ENCODE measurements around the gene SNX32.

Gene SNX32

GRCh38 chr11:65833297-65834030 lies at the start of gene SNX32:
Gene SNX32 (plus strand): TSS chr11:65833963. CDS start chr11:65834066, 103 bp downstream.
- DNase-seq: peak; percentile 95

- no peak for DNase-seq
Measured at GRCh38 chr11:65785319-65786007, 48.3 kb upstream of the SNX32 start.

GRCh38 chr11:65786008-65786785 lies 47.6 kb upstream of the SNX32 start:
- no peak for DNase-seq

- peak; percentile 39 for DNase-seq
Measured at GRCh38 chr11:65786786-65787636, 46.8 kb upstream of the SNX32 start, which contains the start of gene OVOL1. Gene OVOL1 (plus strand): TSS chr11:65787063. CDS start chr11:65787374, 311 bp downstream.

- no peak for DNase-seq
Measured at GRCh38 chr11:65787649-65788622, 45.8 kb upstream of the SNX32 start.

GRCh38 chr11:65788821-65789220 lies 44.9 kb upstream of the SNX32 start:
- no peak for DNase-seq

- no peak for DNase-seq
Measured at GRCh38 chr11:65789230-65790103, 44.3 kb upstream of the SNX32 start.

- DNase-seq: no peak
Measured at GRCh38 chr11:65790104-65790901, 43.5 kb upstream of the SNX32 start.

GRCh38 chr11:65790902-65791650 lies 42.7 kb upstream of the SNX32 start:
- no peak for DNase-seq

GRCh38 chr11:65791719-65792213 lies 42.0 kb upstream of the SNX32 start:
- DNase-seq: peak; percentile 26 to 37

- DNase-seq: no peak
Measured at GRCh38 chr11:65792456-65792855, 41.3 kb upstream of the SNX32 start.

- DNase-seq: no peak
Measured at GRCh38 chr11:65793144-65793581, 40.6 kb upstream of the SNX32 start.

GRCh38 chr11:65793625-65794400 lies 40.0 kb upstream of the SNX32 start:
- DNase-seq: no peak

- DNase-seq: no peak
Measured at GRCh38 chr11:65794570-65795510, 38.9 kb upstream of the SNX32 start.

GRCh38 chr11:65796726-65797601 lies 36.8 kb upstream of the SNX32 start:
- DNase-seq: no peak
